ENCODE data around the gene PBOV1.

Gene PBOV1

GRCh38 chr6:138229663-138230179 lies 11.4 kb upstream of the PBOV1 start:
- Histone ChIP-seq H3K36me3 (ENCODE audit: control insufficient read depth, insufficient read depth, low read length) (no peaks in the 10 kb centered on the region), H3K79me1 (ENCODE audit: low read length) (no peaks in the 10 kb centered on the region), H3K27me3 (ENCODE audit: insufficient read depth, low read length, poor library complexity) (no peaks in the 10 kb centered on the region), H3K4ac (ENCODE audit: low read depth, low read length) (no peak overlapping the region), H2BK120ac (ENCODE audit: low read depth, low read length) (no peak overlapping the region), H2AK5ac (ENCODE audit: low read length) (no peak overlapping the region), H2BK15ac (replicated peaks; ENCODE audit: low read depth) (no peak overlapping the region), H2BK5ac (ENCODE audit: low read length) (no peak overlapping the region), H3K23ac (ENCODE audit: low read length) (no peak overlapping the region), H4K8ac (ENCODE audit: low read depth, low read length) (no peak overlapping the region), H3K27ac (ENCODE audit: low read depth, low read length) (no peak overlapping the region), H3K4me2 (ENCODE audit: low read length) (no peak overlapping the region), H4K5ac (ENCODE audit: low read length) (no peak overlapping the region), H3K9ac (ENCODE audit: low read length) (no peak overlapping the region), H3K18ac (ENCODE audit: low read length) (no peak overlapping the region), H3K4me1 (ENCODE audit: control insufficient read depth, low read depth, low read length) (no peaks in the 10 kb centered on the region), H3K4me3 (ENCODE audit: low read length) (no peak overlapping the region), H3K79me2 (ENCODE audit: control insufficient read depth, insufficient read depth, low read length) (no peaks in the 10 kb centered on the region), H3K56ac (ENCODE audit: low read length) (no peak overlapping the region)
- no CpG with 5 or more reads among the region's 11 CpGs for WGBS (ENCODE audit: extremely low coverage, insufficient coverage, low lambda C conversion rate)
- DNase-seq, result no peak

- no peaks in the 10 kb centered on the region for H3K36me3 ChIP-seq (ENCODE audit: control insufficient read depth, insufficient read depth, low read length)
- H3K27ac ChIP-seq (ENCODE audit: low read depth, low read length), result no peak overlapping the region
- no peak overlapping the region for H3K56ac ChIP-seq (ENCODE audit: low read length)
- no peak for DNase-seq
- H2AK5ac ChIP-seq (ENCODE audit: low read length), result no peak overlapping the region
- no peak overlapping the region for H2BK15ac ChIP-seq (replicated peaks; ENCODE audit: low read depth)
- no peak overlapping the region for H3K9ac ChIP-seq (ENCODE audit: low read length)
- no peaks in the 10 kb centered on the region for H3K79me2 ChIP-seq (ENCODE audit: control insufficient read depth, insufficient read depth, low read length)
- no peaks in the 10 kb centered on the region for H3K27me3 ChIP-seq (ENCODE audit: insufficient read depth, low read length, poor library complexity)
- H3K23ac ChIP-seq (ENCODE audit: low read length), result no peak overlapping the region
- no peak overlapping the region for H2BK120ac ChIP-seq (ENCODE audit: low read depth, low read length)
- no peaks in the 10 kb centered on the region for H3K4me1 ChIP-seq (ENCODE audit: control insufficient read depth, low read depth, low read length)
- H3K4me2 ChIP-seq (ENCODE audit: low read length), result no peak overlapping the region
- no peak overlapping the region for H3K18ac ChIP-seq (ENCODE audit: low read length)
- no peak overlapping the region for H4K8ac ChIP-seq (ENCODE audit: low read depth, low read length)
- WGBS (ENCODE audit: extremely low coverage, insufficient coverage, low lambda C conversion rate), result no CpG with 5 or more reads among the region's 4 CpGs
- no peak overlapping the region for H2BK5ac ChIP-seq (ENCODE audit: low read length)
- no peak overlapping the region for H4K5ac ChIP-seq (ENCODE audit: low read length)
- H3K4ac ChIP-seq (ENCODE audit: low read depth, low read length), result no peak overlapping the region
- H3K4me3 ChIP-seq (ENCODE audit: low read length), result no peak overlapping the region
- H3K79me1 ChIP-seq (ENCODE audit: low read length), result no peaks in the 10 kb centered on the region
Measured at GRCh38 chr6:138229072-138229471, 10.8 kb upstream of the PBOV1 start.

- Histone ChIP-seq H3K4ac (ENCODE audit: low read depth, low read length) (no peak overlapping the region), H2AK5ac (ENCODE audit: low read length) (no peak overlapping the region), H3K27me3 (ENCODE audit: insufficient read depth, low read length, poor library complexity) (no peaks in the 10 kb centered on the region), H4K8ac (ENCODE audit: low read depth, low read length) (no peak overlapping the region), H4K5ac (ENCODE audit: low read length) (no peak overlapping the region), H3K4me2 (ENCODE audit: low read length) (no peak overlapping the region), H2BK15ac (replicated peaks; ENCODE audit: low read depth) (no peak overlapping the region), H3K36me3 (ENCODE audit: control insufficient read depth, insufficient read depth, low read length) (no peaks in the 10 kb centered on the region), H3K4me1 (ENCODE audit: control insufficient read depth, low read depth, low read length) (no peaks in the 10 kb centered on the region), H2BK120ac (ENCODE audit: low read depth, low read length) (no peak overlapping the region), H3K23ac (ENCODE audit: low read length) (no peak overlapping the region), H3K9ac (ENCODE audit: low read length) (no peak overlapping the region), H3K4me3 (ENCODE audit: low read length) (no peak overlapping the region), H3K56ac (ENCODE audit: low read length) (no peak overlapping the region), H3K79me2 (ENCODE audit: control insufficient read depth, insufficient read depth, low read length) (no peaks in the 10 kb centered on the region), H3K27ac (ENCODE audit: low read depth, low read length) (no peak overlapping the region), H3K18ac (ENCODE audit: low read length) (no peak overlapping the region), H3K79me1 (ENCODE audit: low read length) (no peaks in the 10 kb centered on the region), H2BK5ac (ENCODE audit: low read length) (no peak overlapping the region)
- no CpG with 5 or more reads among the region's 8 CpGs for WGBS (ENCODE audit: extremely low coverage, insufficient coverage, low lambda C conversion rate)
- DNase-seq, result no peak
Measured at GRCh38 chr6:138227316-138227781, 9.1 kb upstream of the PBOV1 start.

- Histone ChIP-seq H3K27me3 (ENCODE audit: insufficient read depth, low read length, poor library complexity) (no peaks in the 10 kb centered on the region), H3K4me2 (ENCODE audit: low read length) (no peak overlapping the region), H2BK15ac (replicated peaks; ENCODE audit: low read depth) (no peak overlapping the region), H3K23ac (ENCODE audit: low read length) (no peak overlapping the region), H3K18ac (ENCODE audit: low read length) (no peak overlapping the region), H2BK120ac (ENCODE audit: low read depth, low read length) (no peak overlapping the region), H3K79me2 (ENCODE audit: control insufficient read depth, insufficient read depth, low read length) (no peaks in the 10 kb centered on the region), H4K5ac (ENCODE audit: low read length) (no peak overlapping the region), H3K9ac (ENCODE audit: low read length) (no peak overlapping the region), H3K4me3 (ENCODE audit: low read length) (no peak overlapping the region), H3K36me3 (ENCODE audit: control insufficient read depth, insufficient read depth, low read length) (no peaks in the 10 kb centered on the region), H2AK5ac (ENCODE audit: low read length) (no peak overlapping the region), H2BK5ac (ENCODE audit: low read length) (no peak overlapping the region), H3K56ac (ENCODE audit: low read length) (no peak overlapping the region), H3K4me1 (ENCODE audit: control insufficient read depth, low read depth, low read length) (no peaks in the 10 kb centered on the region), H3K27ac (ENCODE audit: low read depth, low read length) (no peak overlapping the region), H4K8ac (ENCODE audit: low read depth, low read length) (no peak overlapping the region), H3K79me1 (ENCODE audit: low read length) (no peaks in the 10 kb centered on the region), H3K4ac (ENCODE audit: low read depth, low read length) (no peak overlapping the region)
- no CpG with 5 or more reads among the region's 4 CpGs for whole genome bisulfite sequencing (ENCODE audit: extremely low coverage, insufficient coverage, low lambda C conversion rate)
- DNase-seq, result no peak
Measured at GRCh38 chr6:138226700-138227315, 8.5 kb upstream of the PBOV1 start.

GRCh38 chr6:138225953-138226352 lies 7.7 kb upstream of the PBOV1 start:
- H2AK5ac ChIP-seq (ENCODE audit: low read length), result no peak overlapping the region
- no peaks in the 10 kb centered on the region for H3K36me3 ChIP-seq (ENCODE audit: control insufficient read depth, insufficient read depth, low read length)
- no peak overlapping the region for H3K56ac ChIP-seq (ENCODE audit: low read length)
- no peak overlapping the region for H3K4ac ChIP-seq (ENCODE audit: low read depth, low read length)
- H3K9ac ChIP-seq (ENCODE audit: low read length), result no peak overlapping the region
- no peak overlapping the region for H4K5ac ChIP-seq (ENCODE audit: low read length)
- no peak overlapping the region for H3K4me2 ChIP-seq (ENCODE audit: low read length)
- no peak overlapping the region for H4K8ac ChIP-seq (ENCODE audit: low read depth, low read length)
- DNase-seq, result no peak
- no peak overlapping the region for H3K18ac ChIP-seq (ENCODE audit: low read length)
- no peak overlapping the region for H2BK15ac ChIP-seq (replicated peaks; ENCODE audit: low read depth)
- H2BK120ac ChIP-seq (ENCODE audit: low read depth, low read length), result no peak overlapping the region
- H3K4me1 ChIP-seq (ENCODE audit: control insufficient read depth, low read depth, low read length), result no peaks in the 10 kb centered on the region
- H3K79me2 ChIP-seq (ENCODE audit: control insufficient read depth, insufficient read depth, low read length), result no peaks in the 10 kb centered on the region
- H3K27ac ChIP-seq (ENCODE audit: low read depth, low read length), result no peak overlapping the region
- WGBS (ENCODE audit: extremely low coverage, insufficient coverage, low lambda C conversion rate), result no CpG with 5 or more reads among the region's 4 CpGs
- H2BK5ac ChIP-seq (ENCODE audit: low read length), result no peak overlapping the region
- no peaks in the 10 kb centered on the region for H3K79me1 ChIP-seq (ENCODE audit: low read length)
- H3K4me3 ChIP-seq (ENCODE audit: low read length), result no peak overlapping the region
- no peak overlapping the region for H3K23ac ChIP-seq (ENCODE audit: low read length)
- H3K27me3 ChIP-seq (ENCODE audit: insufficient read depth, low read length, poor library complexity), result no peaks in the 10 kb centered on the region
